Esophagus muscularis mucosa (tissue), 4 donors: ENCODE data around the gene MICB. TPM values are rescaled to one million over a fixed set of nuclear protein-coding genes. Genes with fewer than 3 reads are reported as not detected.

Source experiments
- DNase-seq: peaks from one replicate; pipeline ENCODE4 v3.0.0-alpha.2; 2017; ENCODE audit errors: extremely low spot score
- H3K27ac ChIP-seq, 4 donors: fragments of 200-600 bp; sonication (generic); replicated peaks in 1 of 4; 1 replicate in 3 of 4; 2 replicates in 1 of 4; pipeline ENCODE4 v1.5.1; 2016 to 2019; ENCODE audit warnings: mild to moderate bottlenecking in 1 of 4
- H3K27me3 ChIP-seq, 4 donors: fragments of 200-600 bp; sonication (generic); one replicate each; pipeline versions ENCODE4 v1.5.1 to v1.6.0; 2016 to 2019
- H3K36me3 ChIP-seq, 4 donors: fragments of 200-600 bp; sonication (generic); one replicate each; pipeline ENCODE4 v1.5.1; 2016 to 2019
- H3K4me1 ChIP-seq, 4 donors: fragments of 200-600 bp; sonication (generic); one replicate each; pipeline ENCODE4 v1.5.1; 2016 to 2019
- H3K4me3 ChIP-seq, 4 donors: fragments of 200-600 bp; sonication (generic); 1 replicate in 2 of 4; 2 replicates in 2 of 4; pipeline ENCODE4 v1.5.1; 2016 to 2019; ENCODE audit warnings: mild to moderate bottlenecking in 4 of 4, moderate library complexity in 1 of 4
- H3K9me3 ChIP-seq, 4 donors: fragments of 200-600 bp; sonication (generic); 1 replicate in 3 of 4; 2 replicates in 1 of 4; pipeline ENCODE4 v1.5.1; 2016 to 2019
- EP300 ChIP-seq: sonication (generic); formaldehyde crosslinking; IDR thresholded peaks from one replicate; pipeline ENCODE4 v1.6.1; 2017; ENCODE audit warnings: antibody characterized with exemption
- POLR2A ChIP-seq: fragments of 450-650 bp; IDR thresholded peaks from one replicate; pipeline ENCODE4 v1.6.1; 2017; ENCODE audit warnings: antibody characterized with exemption, moderate library complexity, mild to moderate bottlenecking, low read depth
- POLR2AphosphoS5 ChIP-seq, 2 donors: sonication (generic); formaldehyde crosslinking; IDR thresholded peaks; one replicate each; pipeline ENCODE4 v1.6.1; 2017; ENCODE audit warnings: antibody characterized with exemption in 2 of 2
- WGBS: methylation state at CpG from one replicate; pipeline ENCODE4 v1.1.5; 2018; 5-methylcytosine and 5-hydroxymethylcytosine counted together
- intact Hi-C: fragments of 100-400 bp; cut with DNase I; formaldehyde crosslinking; loops from one replicate; pipeline ENCODE4 v1.15.1; 2023
- total RNA-seq, 4 donors: library from RNA; depleted of rRNA; stranded (reverse); fragments of >200 nt; gene quantifications; one replicate each; pipeline versions ENCODE4 v1.1.0 to v1.2.1, GENCODE V29; 2016
- TF ChIP-seq, protein P1 (sequence below), 3 experiments: fragments of 200-600 bp in 2 of 3; fragments of 450-650 bp in 1 of 3; sonication (generic) in 2 of 3; IDR thresholded peaks; one replicate each; pipeline ENCODE4 v1.5.1; 2017 to 2019; ENCODE audit warnings: antibody characterized with exemption in 3 of 3, mild to moderate bottlenecking in 2 of 3, moderate library complexity in 1 of 3

The MICB gene
- total RNA-seq, 4 donors from 2014 or later: 0.46 to 2.9 (median 1.7) TPM

DNA sequence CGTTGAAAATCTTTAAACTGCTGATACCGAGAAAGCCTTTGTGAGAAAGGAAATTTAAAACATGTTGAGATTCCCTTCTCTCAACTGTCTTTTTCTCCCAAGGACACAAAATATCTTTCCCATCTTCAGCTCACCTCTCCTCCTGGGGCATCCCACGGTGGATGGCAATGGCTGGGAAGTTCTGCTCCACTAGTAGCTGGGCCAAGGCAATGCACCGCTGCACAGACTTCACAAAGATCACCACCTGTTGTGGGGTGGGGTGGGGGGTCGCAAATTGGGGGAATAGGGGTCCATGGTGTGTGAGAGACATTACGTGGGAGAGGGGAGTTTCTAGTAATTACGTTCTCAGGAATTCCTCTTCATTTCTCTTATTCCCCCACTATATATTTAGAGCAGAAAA lies 33.2 kb downstream of the MICB start:
- H3K4me1 ChIP-seq: peaks cover 0 to 3% (median 1%) of the 10 kb centered on the region in 4 donors
- no peak overlapping the region for H3K4me3 ChIP-seq
- H3K36me3 ChIP-seq: peaks cover 54 to 70% (median 69%) of the 10 kb centered on the region in 4 donors
- intact Hi-C loops: no loop called here
- H3K27ac ChIP-seq: no peak overlapping the region
- TF ChIP-seq EP300 (no peak), POLR2A (no peak), POLR2AphosphoS5 (IDR thresholded peaks at IDR 0.05) (no peak)
- TF ChIP-seq, protein P1, sequence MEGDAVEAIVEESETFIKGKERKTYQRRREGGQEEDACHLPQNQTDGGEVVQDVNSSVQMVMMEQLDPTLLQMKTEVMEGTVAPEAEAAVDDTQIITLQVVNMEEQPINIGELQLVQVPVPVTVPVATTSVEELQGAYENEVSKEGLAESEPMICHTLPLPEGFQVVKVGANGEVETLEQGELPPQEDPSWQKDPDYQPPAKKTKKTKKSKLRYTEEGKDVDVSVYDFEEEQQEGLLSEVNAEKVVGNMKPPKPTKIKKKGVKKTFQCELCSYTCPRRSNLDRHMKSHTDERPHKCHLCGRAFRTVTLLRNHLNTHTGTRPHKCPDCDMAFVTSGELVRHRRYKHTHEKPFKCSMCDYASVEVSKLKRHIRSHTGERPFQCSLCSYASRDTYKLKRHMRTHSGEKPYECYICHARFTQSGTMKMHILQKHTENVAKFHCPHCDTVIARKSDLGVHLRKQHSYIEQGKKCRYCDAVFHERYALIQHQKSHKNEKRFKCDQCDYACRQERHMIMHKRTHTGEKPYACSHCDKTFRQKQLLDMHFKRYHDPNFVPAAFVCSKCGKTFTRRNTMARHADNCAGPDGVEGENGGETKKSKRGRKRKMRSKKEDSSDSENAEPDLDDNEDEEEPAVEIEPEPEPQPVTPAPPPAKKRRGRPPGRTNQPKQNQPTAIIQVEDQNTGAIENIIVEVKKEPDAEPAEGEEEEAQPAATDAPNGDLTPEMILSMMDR (IDR thresholded peaks at IDR 0.05): no peak
- no peaks in the 10 kb centered on the region for H3K9me3 ChIP-seq
- no peaks in the 10 kb centered on the region for H3K27me3 ChIP-seq
- WGBS: 77% methylated on average over 7 of the region's 7 CpGs
- no peak for DNase-seq

DNA sequence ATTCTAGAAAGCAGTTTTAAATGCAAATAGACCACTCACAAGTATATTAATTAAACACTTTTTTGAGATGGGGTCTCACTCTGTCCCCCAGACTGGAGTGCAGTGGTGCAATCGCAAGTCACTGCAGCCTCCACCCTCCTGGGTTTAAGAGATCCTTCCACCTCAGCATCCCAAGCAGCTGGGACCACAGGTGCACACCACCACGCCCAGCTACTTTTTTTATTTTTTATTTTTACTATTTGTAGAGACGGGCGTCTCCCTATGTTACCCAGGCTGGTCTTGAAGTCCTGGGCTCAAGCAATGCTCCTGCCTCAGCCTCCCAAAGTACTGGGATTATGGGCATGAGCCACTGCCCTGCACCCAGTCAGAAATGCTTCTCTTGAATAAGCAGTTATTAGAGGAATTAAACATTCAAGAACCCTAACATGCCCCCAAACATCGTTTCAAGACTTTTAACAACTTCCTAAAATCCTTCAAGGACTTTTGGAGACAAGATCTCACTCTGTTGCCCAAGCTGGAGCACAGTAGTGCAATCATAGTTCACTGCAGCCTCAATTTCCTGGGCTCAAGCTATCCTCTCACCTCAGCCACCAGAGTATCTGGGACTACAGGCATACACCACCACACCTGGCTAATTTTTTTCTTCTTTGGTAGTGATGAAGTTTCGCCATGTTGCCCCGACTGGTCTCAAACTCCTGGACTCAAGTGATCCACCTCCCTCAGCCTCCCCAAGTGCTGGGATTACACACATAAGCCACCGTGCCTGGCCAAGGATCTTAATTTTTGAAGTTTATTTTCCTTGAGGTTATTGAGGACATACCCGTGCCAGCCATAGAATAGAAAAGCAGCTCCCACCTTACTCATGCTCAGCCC lies 34.1 kb downstream of the MICB start:
- intact Hi-C loops: no loop called here
- TF ChIP-seq POLR2AphosphoS5 (IDR thresholded peaks at IDR 0.05) (no peak), POLR2A (no peak), EP300 (no peak)
- TF ChIP-seq, protein P1 (IDR thresholded peaks at IDR 0.05): no peak
- WGBS: 67% methylated on average over 9 of the region's 9 CpGs
- Histone ChIP-seq H3K9me3 (no peaks in the 10 kb centered on the region), H3K4me3 (no peak overlapping the region), H3K4me1 (peaks cover 0 to 11% (median 5%) of the 10 kb centered on the region in 4 donors), H3K27me3 (no peaks in the 10 kb centered on the region), H3K27ac (peak overlapping the region in 1 of 4 donors; percentile 2), H3K36me3 (peaks cover 63 to 78% (median 77%) of the 10 kb centered on the region in 4 donors)
- no peak for DNase-seq

DNA sequence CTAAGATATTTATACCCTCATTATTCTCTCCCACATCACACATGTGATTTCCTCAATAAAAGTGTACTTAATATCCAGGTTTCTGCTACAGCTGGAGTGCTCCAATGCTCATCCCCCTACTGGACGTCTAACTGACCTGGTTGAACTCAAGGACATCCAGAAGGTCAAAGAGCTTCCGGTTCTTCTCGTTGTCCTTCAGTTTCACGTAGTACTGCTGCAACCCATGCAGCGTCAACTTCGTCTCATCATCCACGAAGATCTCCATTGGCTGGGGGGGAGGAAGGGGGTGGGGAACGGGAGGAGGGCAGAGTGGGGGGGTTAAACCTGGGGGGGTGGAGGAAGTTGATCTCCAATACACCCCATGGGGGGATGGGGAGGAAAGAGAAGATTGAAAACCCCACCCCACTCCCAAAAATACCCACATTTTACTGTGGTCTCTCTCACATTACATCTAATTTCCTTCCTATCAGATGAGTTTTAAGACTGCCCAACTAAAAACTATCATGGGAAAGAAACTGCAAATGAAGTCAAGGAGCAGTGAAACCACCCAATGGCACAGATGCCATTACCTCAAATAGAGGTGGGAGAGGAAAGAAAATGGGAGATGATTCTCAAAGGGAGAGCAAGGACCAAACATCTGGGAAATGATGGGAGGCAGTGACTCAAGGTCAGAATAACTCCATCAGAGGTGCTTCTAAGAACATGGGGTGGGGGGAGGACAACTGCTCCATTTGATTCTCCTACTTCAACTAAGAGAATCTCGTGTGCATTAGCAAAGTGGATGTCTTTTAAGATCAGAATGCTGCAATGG lies 34.9 kb downstream of the MICB start:
- Histone ChIP-seq H3K4me3 (no peak overlapping the region), H3K4me1 (peaks cover 0 to 19% (median 14%) of the 10 kb centered on the region in 4 donors), H3K27ac (peak overlapping the region in 1 of 4 donors; percentile 2), H3K36me3 (peaks cover 70 to 87% (median 86%) of the 10 kb centered on the region in 4 donors), H3K9me3 (no peaks in the 10 kb centered on the region), H3K27me3 (no peaks in the 10 kb centered on the region)
- intact Hi-C loops: no loop called here
- TF ChIP-seq POLR2AphosphoS5 (IDR thresholded peaks at IDR 0.05) (no peak), POLR2A (no peak), EP300 (no peak)
- TF ChIP-seq, protein P1 (IDR thresholded peaks at IDR 0.05): no peak
- no peak for DNase-seq
- 57% methylated on average over 9 of the region's 9 CpGs for WGBS

DNA sequence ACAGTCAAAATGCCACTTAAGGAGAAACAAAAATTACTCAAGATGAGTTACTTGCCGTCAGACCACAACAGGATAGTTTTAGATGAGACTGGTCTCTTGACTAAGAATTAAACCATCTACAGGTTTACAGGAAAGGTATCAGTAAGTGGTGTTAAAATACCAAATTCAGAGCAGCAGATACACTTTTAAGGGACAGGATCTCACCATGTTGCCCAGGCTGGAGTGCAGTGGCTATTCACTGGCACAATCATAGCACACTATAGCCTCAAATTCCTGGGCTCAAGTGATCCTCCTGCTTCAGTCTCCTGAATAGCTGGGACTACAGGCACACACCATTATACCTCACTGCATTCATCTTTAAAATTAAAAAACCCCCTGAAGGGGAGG lies 35.5 kb downstream of the MICB start:
- intact Hi-C loops: no loop called here
- Histone ChIP-seq H3K36me3 (peaks cover 70 to 93% (median 92%) of the 10 kb centered on the region in 4 donors), H3K27ac (no peak overlapping the region), H3K4me1 (peaks cover 5 to 25% (median 20%) of the 10 kb centered on the region in 4 donors), H3K4me3 (no peak overlapping the region), H3K27me3 (no peaks in the 10 kb centered on the region), H3K9me3 (no peaks in the 10 kb centered on the region)
- DNase-seq: no peak
- WGBS: 87% methylated on average over 1 of the region's 1 CpG
- TF ChIP-seq POLR2A: no peak
- TF ChIP-seq POLR2AphosphoS5 (IDR thresholded peaks at IDR 0.05): no peak
- TF ChIP-seq EP300: no peak
- TF ChIP-seq, protein P1 (IDR thresholded peaks at IDR 0.05): no peak
